HUDEP-2 (cell line): ENCODE data around the gene BFSP1.

Experiments
- DNase-seq, 76 experiments: peaks; one replicate each; lab custom pipeline; 2025; ENCODE audit not compliant: unreplicated experiment in 76 of 76; lab: John Stamatoyannopoulos, UW

Gene BFSP1

GRCh38 chr20:17558154-17558940 lies 27.2 kb upstream of the BFSP1 start:
- peak in 1 of 76 experiments; percentile 11 for DNase-seq

- no peak for DNase-seq
Measured at GRCh38 chr20:17557675-17558006, 26.5 kb upstream of the BFSP1 start.

GRCh38 chr20:17556837-17557674 lies 25.9 kb upstream of the BFSP1 start:
- no peak for DNase-seq

GRCh38 chr20:17555106-17555505 lies 23.9 kb upstream of the BFSP1 start:
- no peak for DNase-seq

- no peak for DNase-seq
Measured at GRCh38 chr20:17549131-17549530, 18.0 kb upstream of the BFSP1 start.

- DNase-seq: no peak
Measured at GRCh38 chr20:17545127-17545526, 13.9 kb upstream of the BFSP1 start.

- no peak for DNase-seq
Measured at GRCh38 chr20:17543531-17544131, 12.5 kb upstream of the BFSP1 start.

- no peak for DNase-seq
Measured at GRCh38 chr20:17542993-17543412, 11.8 kb upstream of the BFSP1 start.

- no peak for DNase-seq
Measured at GRCh38 chr20:17542481-17542880, 11.3 kb upstream of the BFSP1 start.

GRCh38 chr20:17541996-17542395 lies 10.8 kb upstream of the BFSP1 start:
- no peak for DNase-seq

GRCh38 chr20:17541596-17541995 lies 10.4 kb upstream of the BFSP1 start:
- no peak for DNase-seq

- no peak for DNase-seq
Measured at GRCh38 chr20:17538517-17539170, 7.5 kb upstream of the BFSP1 start.

- DNase-seq: no peak
Measured at GRCh38 chr20:17537959-17538358, 6.8 kb upstream of the BFSP1 start.

GRCh38 chr20:17536944-17537444 lies 5.8 kb upstream of the BFSP1 start:
- peak in 69 of 76 experiments; percentile 6 to 79 (median 51) for DNase-seq

GRCh38 chr20:17534077-17534476 lies 2.9 kb upstream of the BFSP1 start:
- DNase-seq: no peak

- peak in 33 of 76 experiments; percentile 1 to 65 (median 30) for DNase-seq
Measured at GRCh38 chr20:17533396-17533795, 2.2 kb upstream of the BFSP1 start.

GRCh38 chr20:17531665-17532025 lies 466 bp upstream of the BFSP1 start:
- peak in 4 of 76 experiments; percentile 8 to 54 (median 32) for DNase-seq

GRCh38 chr20:17530153-17530552 lies 1.0 kb downstream of the BFSP1 start:
- no peak for DNase-seq

GRCh38 chr20:17529586-17529985 lies 1.6 kb downstream of the BFSP1 start:
- DNase-seq: no peak

- peak in 16 of 76 experiments; percentile 4 to 38 (median 21) for DNase-seq
Measured at GRCh38 chr20:17525650-17526049, 5.5 kb downstream of the BFSP1 start.

- DNase-seq: no peak
Measured at GRCh38 chr20:17525132-17525531, 6.0 kb downstream of the BFSP1 start.
